ENCODE results near the gene KIRREL1. TPM values are rescaled to one million over a fixed set of nuclear protein-coding genes. Genes with fewer than 3 reads are reported as not detected.

Gene KIRREL1
- total and polyA plus RNA-seq, 10 donors, result 1.4 to 50.9 (median 20.3) TPM

GRCh38 chr1:157955857-157956256 is 37.6 kb upstream of the KIRREL1 start:
- Histone ChIP-seq H3K36me3 (no peaks in the 10 kb centered on the region), H3K27me3 (replicated peaks in 1 of 7) (peaks cover 0 to 20% (median 0%) of the 10 kb centered on the region in 7 donors), H3K9me3 (no peaks in the 10 kb centered on the region), H3K4me3 (no peak overlapping the region), H3K4me1 (peaks cover 0 to 22% (median 9%) of the 10 kb centered on the region in 6 donors), H3K27ac (peak overlapping the region in 4 of 8 donors; percentile 41 to 54 (median 50))
- no peak for TF ChIP-seq POLR2AphosphoS5 (IDR thresholded peaks at IDR 0.05)
- no peak for TF ChIP-seq CTCF (IDR thresholded peaks at IDR 0.05 in 8 of 11, conservative IDR thresholded peaks at IDR 0.05 in 3 of 11)
- no peak for TF ChIP-seq POLR2A (IDR thresholded peaks at IDR 0.05)
- intact Hi-C loops (cut with DNase I; ENCODE audit: low total_unique reads), result no loop called here
- no peak for DNase-seq
- 44 to 54% (median 51%) methylated on average over 6 of the region's 6 CpGs for WGBS, 5 donors

GRCh38 chr1:157956732-157957131 is 36.7 kb upstream of the KIRREL1 start:
- Histone ChIP-seq H3K4me1 (peaks cover 0 to 22% (median 9%) of the 10 kb centered on the region in 6 donors), H3K27ac (no peak overlapping the region), H3K36me3 (no peaks in the 10 kb centered on the region), H3K4me3 (no peak overlapping the region), H3K9me3 (no peaks in the 10 kb centered on the region), H3K27me3 (replicated peaks in 1 of 7) (peaks cover 0 to 23% (median 0%) of the 10 kb centered on the region in 7 donors)
- intact Hi-C loops (cut with DNase I; ENCODE audit: low total_unique reads), result no loop called here
- DNase-seq, result no peak
- TF ChIP-seq POLR2AphosphoS5 (IDR thresholded peaks at IDR 0.05) (no peak), POLR2A (IDR thresholded peaks at IDR 0.05) (no peak), CTCF (IDR thresholded peaks at IDR 0.05 in 8 of 11, conservative IDR thresholded peaks at IDR 0.05 in 3 of 11) (no peak)
- 14 to 38% (median 23%) methylated on average over 2 of the region's 2 CpGs for WGBS, 5 donors

GRCh38 chr1:157958263-157958662 is 35.2 kb upstream of the KIRREL1 start:
- TF ChIP-seq POLR2A (IDR thresholded peaks at IDR 0.05) (no peak), POLR2AphosphoS5 (IDR thresholded peaks at IDR 0.05) (no peak), CTCF (IDR thresholded peaks at IDR 0.05 in 8 of 11, conservative IDR thresholded peaks at IDR 0.05 in 3 of 11) (no peak)
- H3K27me3 ChIP-seq (replicated peaks in 1 of 7), result peaks cover 0 to 38% (median 0%) of the 10 kb centered on the region in 7 donors
- no peak for DNase-seq
- no peak overlapping the region for H3K27ac ChIP-seq
- no peaks in the 10 kb centered on the region for H3K9me3 ChIP-seq
- H3K4me3 ChIP-seq, result no peak overlapping the region
- intact Hi-C loops (cut with DNase I; ENCODE audit: low total_unique reads), result no loop called here
- peaks cover 0 to 22% (median 9%) of the 10 kb centered on the region in 6 donors for H3K4me1 ChIP-seq
- 68 to 90% (median 78%) methylated on average over 3 of the region's 3 CpGs for WGBS, 5 donors
- no peaks in the 10 kb centered on the region for H3K36me3 ChIP-seq

- DNase-seq, result no peak
- Histone ChIP-seq H3K4me1 (peaks cover 0 to 28% (median 14%) of the 10 kb centered on the region in 6 donors), H3K9me3 (no peaks in the 10 kb centered on the region), H3K27ac (no peak overlapping the region), H3K4me3 (no peak overlapping the region), H3K36me3 (no peaks in the 10 kb centered on the region), H3K27me3 (replicated peaks in 1 of 7) (peaks cover 0 to 48% (median 0%) of the 10 kb centered on the region in 7 donors)
- TF ChIP-seq POLR2AphosphoS5 (IDR thresholded peaks at IDR 0.05) (no peak), CTCF (IDR thresholded peaks at IDR 0.05 in 8 of 11, conservative IDR thresholded peaks at IDR 0.05 in 3 of 11) (no peak), POLR2A (IDR thresholded peaks at IDR 0.05) (no peak)
- intact Hi-C loops (cut with DNase I; ENCODE audit: low total_unique reads), result loop anchor here (10.0 kb wide), 1 partner anchor 165 kb away; a partner anchor contains a TSS
- WGBS, 5 donors, result 94 to 97% (median 95%) methylated on average over 5 of the region's 5 CpGs
Measured at GRCh38 chr1:157959750-157960149, 33.7 kb upstream of the KIRREL1 start.

All from spleen (tissue), 11 donors.